HepG2 (cell line): ENCODE results near the gene GOLT1A. TPM values are rescaled to one million over a fixed set of nuclear protein-coding genes. Genes with fewer than 3 reads are reported as not detected.

Experiments
- ARID2 ChIP-seq: sonication (generic); formaldehyde crosslinking; IDR thresholded peaks from 2 replicates; pipeline ENCODE4 v1.8.1; 2022; ENCODE audit warnings: mild to moderate bottlenecking, missing genetic modification reagents, borderline replicate concordance
- CEBPG ChIP-seq: IDR thresholded peaks from 2 replicates; pipeline ENCODE4 v1.6.1; 2016
- DNMT3B ChIP-seq: conservative IDR thresholded peaks from 2 replicates; pipeline ENCODE4 v1.6.1; 2016; ENCODE audit warnings: missing biosample characterization, control low read depth
- ELF1 ChIP-seq: sonication (generic); formaldehyde crosslinking; IDR thresholded peaks from 2 replicates; pipeline ENCODE4 v1.4.0; 2020; ENCODE audit warnings: missing genetic modification reagents
- FOSL2 ChIP-seq: sonication (generic); formaldehyde crosslinking; IDR thresholded peaks from 2 replicates; pipeline ENCODE4 v1.4.0; 2020; ENCODE audit warnings: missing genetic modification reagents
- HNRNPL ChIP-seq: fragments of 200-400 bp; formaldehyde crosslinking; IDR thresholded peaks from 2 replicates; pipeline ENCODE4 v1.6.1; 2017; ENCODE audit warnings: mild to moderate bottlenecking, low read depth, low read length
- MEF2D ChIP-seq: sonication (generic); formaldehyde crosslinking; IDR thresholded peaks from 2 replicates; pipeline ENCODE4 v1.5.1; 2020; ENCODE audit warnings: mild to moderate bottlenecking, missing genetic modification reagents
- TAF1 ChIP-seq: sonication (generic); formaldehyde crosslinking; IDR thresholded peaks from 2 replicates; pipeline ENCODE4 v1.4.0; 2020; ENCODE audit warnings: missing genetic modification reagents
- TBL1XR1 ChIP-seq: fragments of 150-350 bp; IDR thresholded peaks from 2 replicates; pipeline ENCODE4 v1.6.1; 2014; ENCODE audit warnings: borderline replicate concordance, low read length; ENCODE audit not compliant: partially characterized antibody
- ZBTB1 ChIP-seq: sonication (generic); formaldehyde crosslinking; IDR thresholded peaks from 2 replicates; pipeline ENCODE4 v1.4.0; 2020; ENCODE audit warnings: missing genetic modification reagents, borderline replicate concordance
- ZBTB25 ChIP-seq: IDR thresholded peaks from 2 replicates; pipeline ENCODE4 v1.6.1; 2018; ENCODE audit warnings: missing genetic modification reagents
- ZNF30 ChIP-seq: sonication (generic); formaldehyde crosslinking; IDR thresholded peaks from 2 replicates; pipeline ENCODE4 v1.5.0; 2020; ENCODE audit warnings: mild to moderate bottlenecking, missing genetic modification reagents
- ZNF337 ChIP-seq: sonication (generic); formaldehyde crosslinking; IDR thresholded peaks from 2 replicates; pipeline ENCODE4 v1.5.1; 2020; ENCODE audit warnings: missing genetic modification reagents, low read depth, mild to moderate bottlenecking, borderline replicate concordance
- ZNF512 ChIP-seq: sonication (generic); formaldehyde crosslinking; IDR thresholded peaks from 2 replicates; pipeline ENCODE4 v1.4.0; 2020; ENCODE audit warnings: mild to moderate bottlenecking, missing genetic modification reagents
- ZNF644 ChIP-seq: IDR thresholded peaks from 2 replicates; pipeline ENCODE4 v1.6.1; 2016; ENCODE audit warnings: low read depth
- ZSCAN9 ChIP-seq: IDR thresholded peaks from 2 replicates; pipeline ENCODE4 v1.6.1; 2016; ENCODE audit warnings: borderline replicate concordance
- polyA plus RNA-seq, 8 experiments: library from polyadenylated mRNA; depleted of rRNA in 3 of 8; stranded (reverse) in 7 of 8; unstranded in 1 of 8; fragments of >200 nt; fragmentation: Illumina TruSeq in 4 of 8; extraction: Trizol in 4 of 8; gene quantifications; 2 replicates each; pipeline versions ENCODE4 v1.2.1 to v1.2.3, GENCODE V29; 2011 to 2016; ENCODE audit warnings: low read depth in 4 of 8, missing spikeins in 1 of 8, mixed read lengths in 1 of 8; ENCODE audit not compliant: insufficient read depth in 1 of 8
- total RNA-seq, 5 experiments: library from RNA; depleted of rRNA; stranded (reverse); fragments of >200 nt; fragmentation: Illumina TruSeq; extraction: Trizol; gene quantifications; 2 replicates each; pipeline ENCODE4 v1.2.3, GENCODE V29; 2016; ENCODE audit warnings: low read depth in 1 of 5
- TF ChIP-seq, protein P1 (sequence below): IDR thresholded peaks from 2 replicates; pipeline ENCODE4 v1.6.1; 2016; ENCODE audit warnings: low read depth, missing genetic modification reagents, missing compliant biosample characterization
- TF ChIP-seq, protein P2 (sequence below): sonication (generic); formaldehyde crosslinking; IDR thresholded peaks from 2 replicates; pipeline ENCODE4 v1.5.1; 2020; ENCODE audit warnings: missing genetic modification reagents, mild to moderate bottlenecking, borderline replicate concordance

The GOLT1A gene
- total and polyA plus RNA-seq, 2 of the 13 experiments (the other 11 are each of a cell fraction or from before 2014, with no cell fraction given) = 25.8 to 28.0 TPM

DNA sequence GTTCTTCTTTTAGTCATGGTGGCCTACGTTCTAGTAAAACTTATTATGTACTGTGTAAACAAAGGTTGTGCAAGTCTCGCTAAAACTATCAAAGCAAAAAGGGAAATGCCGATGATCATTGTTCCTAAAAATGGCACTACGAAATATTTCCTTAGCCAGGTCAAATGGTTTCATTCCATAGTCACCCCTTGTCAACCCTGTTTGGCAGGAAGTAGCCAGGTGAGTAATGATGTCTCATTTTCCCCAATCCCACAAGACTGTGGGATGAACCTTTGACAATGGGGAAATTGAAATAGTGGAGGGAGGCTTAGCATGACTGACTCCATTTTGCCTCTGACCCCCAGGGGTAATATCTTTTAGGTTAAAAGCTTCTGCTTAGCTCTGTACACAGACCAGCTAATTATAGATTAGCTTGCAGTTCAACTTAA is 42.0 kb downstream of the GOLT1A start (continued):
- TF ChIP-seq, protein P1, sequence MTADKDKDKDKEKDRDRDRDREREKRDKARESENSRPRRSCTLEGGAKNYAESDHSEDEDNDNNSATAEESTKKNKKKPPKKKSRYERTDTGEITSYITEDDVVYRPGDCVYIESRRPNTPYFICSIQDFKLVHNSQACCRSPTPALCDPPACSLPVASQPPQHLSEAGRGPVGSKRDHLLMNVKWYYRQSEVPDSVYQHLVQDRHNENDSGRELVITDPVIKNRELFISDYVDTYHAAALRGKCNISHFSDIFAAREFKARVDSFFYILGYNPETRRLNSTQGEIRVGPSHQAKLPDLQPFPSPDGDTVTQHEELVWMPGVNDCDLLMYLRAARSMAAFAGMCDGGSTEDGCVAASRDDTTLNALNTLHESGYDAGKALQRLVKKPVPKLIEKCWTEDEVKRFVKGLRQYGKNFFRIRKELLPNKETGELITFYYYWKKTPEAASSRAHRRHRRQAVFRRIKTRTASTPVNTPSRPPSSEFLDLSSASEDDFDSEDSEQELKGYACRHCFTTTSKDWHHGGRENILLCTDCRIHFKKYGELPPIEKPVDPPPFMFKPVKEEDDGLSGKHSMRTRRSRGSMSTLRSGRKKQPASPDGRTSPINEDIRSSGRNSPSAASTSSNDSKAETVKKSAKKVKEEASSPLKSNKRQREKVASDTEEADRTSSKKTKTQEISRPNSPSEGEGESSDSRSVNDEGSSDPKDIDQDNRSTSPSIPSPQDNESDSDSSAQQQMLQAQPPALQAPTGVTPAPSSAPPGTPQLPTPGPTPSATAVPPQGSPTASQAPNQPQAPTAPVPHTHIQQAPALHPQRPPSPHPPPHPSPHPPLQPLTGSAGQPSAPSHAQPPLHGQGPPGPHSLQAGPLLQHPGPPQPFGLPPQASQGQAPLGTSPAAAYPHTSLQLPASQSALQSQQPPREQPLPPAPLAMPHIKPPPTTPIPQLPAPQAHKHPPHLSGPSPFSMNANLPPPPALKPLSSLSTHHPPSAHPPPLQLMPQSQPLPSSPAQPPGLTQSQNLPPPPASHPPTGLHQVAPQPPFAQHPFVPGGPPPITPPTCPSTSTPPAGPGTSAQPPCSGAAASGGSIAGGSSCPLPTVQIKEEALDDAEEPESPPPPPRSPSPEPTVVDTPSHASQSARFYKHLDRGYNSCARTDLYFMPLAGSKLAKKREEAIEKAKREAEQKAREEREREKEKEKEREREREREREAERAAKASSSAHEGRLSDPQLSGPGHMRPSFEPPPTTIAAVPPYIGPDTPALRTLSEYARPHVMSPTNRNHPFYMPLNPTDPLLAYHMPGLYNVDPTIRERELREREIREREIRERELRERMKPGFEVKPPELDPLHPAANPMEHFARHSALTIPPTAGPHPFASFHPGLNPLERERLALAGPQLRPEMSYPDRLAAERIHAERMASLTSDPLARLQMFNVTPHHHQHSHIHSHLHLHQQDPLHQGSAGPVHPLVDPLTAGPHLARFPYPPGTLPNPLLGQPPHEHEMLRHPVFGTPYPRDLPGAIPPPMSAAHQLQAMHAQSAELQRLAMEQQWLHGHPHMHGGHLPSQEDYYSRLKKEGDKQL (CRISPR knock-in tag) = no peak
- TF ChIP-seq MEF2D (peak; percentile 91), TAF1 (CRISPR knock-in tag) (no peak), ZNF644 (CRISPR knock-in tag) (0 out of 2 replicates have a peak, but pooled peaks have one; percentile 24), CEBPG (CRISPR knock-in tag) (peak; percentile 62), ZNF512 (CRISPR knock-in tag) (no peak), ZNF30 (no peak), ZSCAN9 (CRISPR knock-in tag) (no peak), ZNF337 (CRISPR knock-in tag) (no peak), DNMT3B (CRISPR knock-in tag) (no peak), HNRNPL (no peak), TBL1XR1 (peak; percentile 23), ELF1 (CRISPR knock-in tag) (no peak), ARID2 (no peak), ZBTB1 (no peak), ZBTB25 (CRISPR knock-in tag) (no peak), FOSL2 (peak; percentile 86)
- TF ChIP-seq, protein P2, sequence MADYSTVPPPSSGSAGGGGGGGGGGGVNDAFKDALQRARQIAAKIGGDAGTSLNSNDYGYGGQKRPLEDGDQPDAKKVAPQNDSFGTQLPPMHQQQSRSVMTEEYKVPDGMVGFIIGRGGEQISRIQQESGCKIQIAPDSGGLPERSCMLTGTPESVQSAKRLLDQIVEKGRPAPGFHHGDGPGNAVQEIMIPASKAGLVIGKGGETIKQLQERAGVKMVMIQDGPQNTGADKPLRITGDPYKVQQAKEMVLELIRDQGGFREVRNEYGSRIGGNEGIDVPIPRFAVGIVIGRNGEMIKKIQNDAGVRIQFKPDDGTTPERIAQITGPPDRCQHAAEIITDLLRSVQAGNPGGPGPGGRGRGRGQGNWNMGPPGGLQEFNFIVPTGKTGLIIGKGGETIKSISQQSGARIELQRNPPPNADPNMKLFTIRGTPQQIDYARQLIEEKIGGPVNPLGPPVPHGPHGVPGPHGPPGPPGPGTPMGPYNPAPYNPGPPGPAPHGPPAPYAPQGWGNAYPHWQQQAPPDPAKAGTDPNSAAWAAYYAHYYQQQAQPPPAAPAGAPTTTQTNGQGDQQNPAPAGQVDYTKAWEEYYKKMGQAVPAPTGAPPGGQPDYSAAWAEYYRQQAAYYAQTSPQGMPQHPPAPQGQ (CRISPR knock-in tag) = no peak
